Measurements from ENCODE around the gene RBP3.

The RBP3 gene

GRCh38 chr10:47312663-47312995, 35.5 kb upstream of the RBP3 start:
- Histone ChIP-seq H3K4me3 (ENCODE audit: low read depth, low read length) (no peak overlapping the region), H3K36me3 (replicated peaks) (no peaks in the 10 kb centered on the region), H3K27me3 (replicated peaks) (no peaks in the 10 kb centered on the region), H3K27ac (no peak overlapping the region)
- in situ Hi-C loops (cut with HindIII; ENCODE audit: low pct_ligation_motif_present, low sequenced_read_pairs): loop anchor here (25.0 kb wide), 1 partner anchor 275 kb away; no protein-coding TSS in a partner anchor
- no peak for TF ChIP-seq CTCF (IDR thresholded peaks at IDR 0.05; ENCODE audit: low read depth, low read length, missing control alignments)
- no peak for DNase-seq

DNA sequence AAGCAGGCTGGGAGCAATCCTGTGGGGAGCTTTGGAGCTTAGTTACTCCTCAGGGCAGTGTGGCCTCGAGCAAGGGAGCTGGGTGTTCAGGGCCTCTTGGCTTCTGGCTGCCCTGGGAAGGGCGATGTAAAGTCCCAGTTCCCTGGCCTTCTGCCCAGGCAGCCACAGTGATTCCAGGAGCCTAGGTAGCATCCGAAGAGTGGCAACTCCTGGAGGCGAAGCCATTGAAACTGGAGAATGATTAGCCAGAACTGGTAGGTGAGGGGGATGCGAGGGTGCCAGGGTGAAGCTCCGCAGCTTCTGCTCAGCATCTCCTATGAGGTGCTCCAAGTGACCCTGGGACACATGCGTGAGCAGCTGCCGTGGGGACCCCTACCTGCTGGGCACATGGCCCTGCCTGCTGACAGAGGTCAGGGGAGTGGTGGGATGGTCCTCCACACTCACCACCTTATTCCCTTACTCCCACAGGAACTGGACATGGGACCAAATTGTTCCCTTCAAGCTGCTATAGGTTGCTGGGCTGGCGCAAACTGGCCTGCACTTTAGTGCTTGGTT, 33.7 kb upstream of the RBP3 start:
- in situ Hi-C loops (cut with HindIII; ENCODE audit: low pct_ligation_motif_present, low sequenced_read_pairs): loop anchor here (25.0 kb wide), 1 partner anchor 277 kb away; no protein-coding TSS in a partner anchor
- Histone ChIP-seq H3K27me3 (replicated peaks) (no peaks in the 10 kb centered on the region), H3K4me3 (ENCODE audit: low read depth, low read length) (no peak overlapping the region), H3K36me3 (replicated peaks) (no peaks in the 10 kb centered on the region), H3K27ac (no peak overlapping the region)
- no peak for TF ChIP-seq CTCF (IDR thresholded peaks at IDR 0.05; ENCODE audit: low read depth, low read length, missing control alignments)
- DNase-seq: no peak

- no peak for TF ChIP-seq CTCF (IDR thresholded peaks at IDR 0.05; ENCODE audit: low read depth, low read length, missing control alignments)
- Histone ChIP-seq H3K4me3 (ENCODE audit: low read depth, low read length) (no peak overlapping the region), H3K27ac (no peak overlapping the region), H3K36me3 (replicated peaks) (no peaks in the 10 kb centered on the region), H3K27me3 (replicated peaks) (no peaks in the 10 kb centered on the region)
- DNase-seq: no peak
- in situ Hi-C loops (cut with HindIII; ENCODE audit: low pct_ligation_motif_present, low sequenced_read_pairs): loop anchor here (25.0 kb wide), 1 partner anchor 278 kb away; no protein-coding TSS in a partner anchor
Measured at GRCh38 chr10:47315421-47315820, 32.7 kb upstream of the RBP3 start.

DNA sequence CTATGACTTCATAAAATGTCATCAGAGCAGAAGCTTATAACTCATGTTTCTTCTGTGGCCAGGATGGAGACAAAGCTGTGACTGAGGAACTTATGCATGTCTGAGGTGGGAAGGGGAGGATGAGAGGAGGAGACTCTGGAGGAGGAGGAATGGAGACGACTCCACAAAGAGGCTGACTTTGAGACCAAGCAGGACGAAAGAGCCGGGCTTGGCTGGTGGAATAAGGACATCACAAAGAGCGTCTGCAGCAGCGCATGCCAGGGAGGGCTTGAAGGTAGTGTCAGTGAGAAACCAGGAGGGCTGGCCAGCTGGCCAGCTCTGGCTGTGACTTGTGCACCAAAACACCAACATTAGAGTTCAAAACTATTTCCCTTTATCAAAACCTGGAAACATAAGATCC, 32.0 kb upstream of the RBP3 start:
- no peak for TF ChIP-seq CTCF (IDR thresholded peaks at IDR 0.05; ENCODE audit: low read depth, low read length, missing control alignments)
- Histone ChIP-seq H3K27me3 (replicated peaks) (no peaks in the 10 kb centered on the region), H3K36me3 (replicated peaks) (no peaks in the 10 kb centered on the region), H3K27ac (no peak overlapping the region), H3K4me3 (ENCODE audit: low read depth, low read length) (no peak overlapping the region)
- DNase-seq: no peak
- in situ Hi-C loops (cut with HindIII; ENCODE audit: low pct_ligation_motif_present, low sequenced_read_pairs): loop anchor here (25.0 kb wide), 1 partner anchor 279 kb away; no protein-coding TSS in a partner anchor

DNA sequence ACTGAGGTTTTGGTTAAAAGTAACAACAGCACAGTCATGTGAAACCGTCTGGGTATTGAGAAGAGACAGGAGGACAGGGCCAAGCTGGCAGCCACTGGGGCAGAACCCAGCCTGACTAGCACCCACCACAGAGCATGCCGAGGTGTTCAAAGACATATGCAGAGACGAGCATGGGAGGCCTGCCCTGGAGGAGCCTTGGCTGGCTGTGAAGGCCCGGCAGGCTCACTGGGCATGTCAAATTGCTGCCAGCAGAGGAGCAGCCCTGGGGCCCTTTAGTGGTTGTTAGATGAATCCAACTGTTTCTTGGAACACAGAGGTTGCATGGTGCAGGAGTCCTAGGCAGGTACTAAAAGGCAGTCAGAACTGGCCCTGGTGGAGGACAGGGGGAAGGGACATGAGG, 30.9 kb upstream of the RBP3 start:
- DNase-seq: no peak
- Histone ChIP-seq H3K4me3 (ENCODE audit: low read depth, low read length) (no peak overlapping the region), H3K27ac (no peak overlapping the region), H3K27me3 (replicated peaks) (no peaks in the 10 kb centered on the region), H3K36me3 (replicated peaks) (no peaks in the 10 kb centered on the region)
- in situ Hi-C loops (cut with HindIII; ENCODE audit: low pct_ligation_motif_present, low sequenced_read_pairs): loop anchor here (25.0 kb wide), 1 partner anchor 280 kb away; no protein-coding TSS in a partner anchor
- TF ChIP-seq CTCF (IDR thresholded peaks at IDR 0.05; ENCODE audit: low read depth, low read length, missing control alignments): no peak

GRCh38 chr10:47318706-47319105, 29.5 kb upstream of the RBP3 start:
- no peaks in the 10 kb centered on the region for H3K27me3 ChIP-seq (replicated peaks)
- no peak for DNase-seq
- no peak overlapping the region for H3K27ac ChIP-seq
- TF ChIP-seq CTCF (IDR thresholded peaks at IDR 0.05; ENCODE audit: low read depth, low read length, missing control alignments): no peak
- no peak overlapping the region for H3K4me3 ChIP-seq (ENCODE audit: low read depth, low read length)
- H3K36me3 ChIP-seq (replicated peaks): no peaks in the 10 kb centered on the region
- in situ Hi-C loops (cut with HindIII; ENCODE audit: low pct_ligation_motif_present, low sequenced_read_pairs): loop anchor here (25.0 kb wide), 1 partner anchor 281 kb away; no protein-coding TSS in a partner anchor
